IPS-18a (cell line): Measurements from ENCODE around the gene TNK1.
"Not testable (repeated sequence)": the region's sequence is repeated elsewhere in the genome, so short reads cannot be mapped to it uniquely, and the experiment has no call there.

Source experiments
- H3K27ac ChIP-seq: one replicate; pipeline ENCODE4 v1.5.1; 2013; ENCODE audit warnings: low read length
- H3K27me3 ChIP-seq: one replicate; pipeline ENCODE4 v1.6.1; 2013; ENCODE audit warnings: mild to moderate bottlenecking, low read length; ENCODE audit not compliant: control insufficient read depth, insufficient read depth
- H3K36me3 ChIP-seq: one replicate; pipeline ENCODE4 v1.6.1; 2013; ENCODE audit warnings: low read depth, low read length; ENCODE audit not compliant: control insufficient read depth
- H3K4me1 ChIP-seq: one replicate; pipeline ENCODE4 v1.6.1; 2013; ENCODE audit warnings: low read depth, low read length; ENCODE audit not compliant: control insufficient read depth
- H3K4me3 ChIP-seq: one replicate; pipeline ENCODE4 v1.5.1; 2013; ENCODE audit warnings: low read length
- H3K9ac ChIP-seq: one replicate; pipeline ENCODE4 v1.6.1; 2013; ENCODE audit warnings: mild to moderate bottlenecking, low read length, moderate library complexity
- H3K9me3 ChIP-seq: one replicate; pipeline ENCODE4 v1.6.1; 2013; ENCODE audit warnings: low read depth, low read length; ENCODE audit not compliant: control insufficient read depth

The TNK1 gene

GRCh38 chr17:7356756-7357155, 24.1 kb upstream of the TNK1 start:
- Histone ChIP-seq H3K9me3 (no peaks in the 10 kb centered on the region), H3K4me3 (no peak overlapping the region), H3K27ac (no peak overlapping the region), H3K36me3 (no peaks in the 10 kb centered on the region), H3K9ac (no peak overlapping the region), H3K27me3 (no peaks in the 10 kb centered on the region), H3K4me1 (peaks cover 8% of the 10 kb centered on the region)

GRCh38 chr17:7357381-7357780, 23.5 kb upstream of the TNK1 start:
- Histone ChIP-seq H3K9me3 (no peaks in the 10 kb centered on the region), H3K36me3 (no peaks in the 10 kb centered on the region), H3K27ac (no peak overlapping the region)

GRCh38 chr17:7361906-7362305, 19.0 kb upstream of the TNK1 start:
- H3K9me3 ChIP-seq: no peaks in the 10 kb centered on the region
- no peaks in the 10 kb centered on the region for H3K27me3 ChIP-seq
- no peaks in the 10 kb centered on the region for H3K36me3 ChIP-seq
- no peak overlapping the region for H3K9ac ChIP-seq
- H3K27ac ChIP-seq: no peak overlapping the region
- no peak overlapping the region for H3K4me3 ChIP-seq
- no peaks in the 10 kb centered on the region for H3K4me1 ChIP-seq

More at GRCh38 chr17:7357381-7357780, 23.5 kb upstream of the TNK1 start:
- H3K9ac ChIP-seq: no peak overlapping the region
- peaks cover 8% of the 10 kb centered on the region for H3K4me1 ChIP-seq
- H3K4me3 ChIP-seq: no peak overlapping the region
- no peaks in the 10 kb centered on the region for H3K27me3 ChIP-seq

- no peak overlapping the region for H3K4me3 ChIP-seq
- H3K36me3 ChIP-seq: no peaks in the 10 kb centered on the region
- H3K27ac ChIP-seq: no peak overlapping the region
- peaks cover 3% of the 10 kb centered on the region for H3K4me1 ChIP-seq
- H3K9ac ChIP-seq: no peak overlapping the region
- H3K9me3 ChIP-seq: no peaks in the 10 kb centered on the region
- no peaks in the 10 kb centered on the region for H3K27me3 ChIP-seq
Observed at GRCh38 chr17:7363311-7363710, 17.6 kb upstream of the TNK1 start.

- H3K9me3 ChIP-seq, H3K36me3 ChIP-seq, H3K4me3 ChIP-seq, H3K4me1 ChIP-seq, H3K27ac ChIP-seq, H3K27me3 ChIP-seq, H3K9ac ChIP-seq: not testable (repeated sequence)
Observed at GRCh38 chr17:7365963-7366362, 14.9 kb upstream of the TNK1 start.

GRCh38 chr17:7367083-7367482, 13.8 kb upstream of the TNK1 start:
- Histone ChIP-seq H3K9ac (no peak overlapping the region), H3K4me1 (peaks cover 5% of the 10 kb centered on the region), H3K4me3 (no peak overlapping the region), H3K36me3 (no peaks in the 10 kb centered on the region), H3K9me3 (no peaks in the 10 kb centered on the region), H3K27ac (no peak overlapping the region), H3K27me3 (no peaks in the 10 kb centered on the region)

- Histone ChIP-seq H3K27me3 (no peaks in the 10 kb centered on the region), H3K36me3 (no peaks in the 10 kb centered on the region), H3K4me3 (no peak overlapping the region), H3K9me3 (no peaks in the 10 kb centered on the region), H3K9ac (no peak overlapping the region), H3K27ac (no peak overlapping the region), H3K4me1 (peaks cover 5% of the 10 kb centered on the region)
Observed at GRCh38 chr17:7367918-7368598, 12.8 kb upstream of the TNK1 start.

- H3K27ac ChIP-seq, H3K9me3 ChIP-seq, H3K4me1 ChIP-seq, H3K36me3 ChIP-seq, H3K4me3 ChIP-seq, H3K27me3 ChIP-seq, H3K9ac ChIP-seq: not testable (repeated sequence)
Observed at GRCh38 chr17:7368599-7368994, 12.3 kb upstream of the TNK1 start.

- Histone ChIP-seq H3K4me1 (peaks cover 5% of the 10 kb centered on the region), H3K36me3 (no peaks in the 10 kb centered on the region), H3K9me3 (no peaks in the 10 kb centered on the region), H3K9ac (no peak overlapping the region), H3K27me3 (no peaks in the 10 kb centered on the region), H3K27ac (no peak overlapping the region), H3K4me3 (no peak overlapping the region)
Observed at GRCh38 chr17:7369825-7370224, 11.1 kb upstream of the TNK1 start.

- Histone ChIP-seq H3K36me3 (no peaks in the 10 kb centered on the region), H3K4me3 (no peak overlapping the region), H3K9ac (no peak overlapping the region), H3K27ac (no peak overlapping the region), H3K4me1 (peaks cover 5% of the 10 kb centered on the region), H3K27me3 (no peaks in the 10 kb centered on the region), H3K9me3 (no peaks in the 10 kb centered on the region)
Observed at GRCh38 chr17:7370853-7371252, 10.0 kb upstream of the TNK1 start.

GRCh38 chr17:7374353-7374752, 6.5 kb upstream of the TNK1 start:
- Histone ChIP-seq H3K36me3 (no peaks in the 10 kb centered on the region), H3K9ac (no peak overlapping the region), H3K4me3 (no peak overlapping the region), H3K27ac (no peak overlapping the region), H3K9me3 (peaks cover 2% of the 10 kb centered on the region), H3K27me3 (peaks cover 2% of the 10 kb centered on the region), H3K4me1 (no peaks in the 10 kb centered on the region)

GRCh38 chr17:7379134-7379533, 1.8 kb upstream of the TNK1 start:
- H3K36me3 ChIP-seq: no peaks in the 10 kb centered on the region
- peaks cover 6% of the 10 kb centered on the region for H3K4me1 ChIP-seq
- no peak overlapping the region for H3K4me3 ChIP-seq
- peaks cover 7% of the 10 kb centered on the region for H3K9me3 ChIP-seq
- H3K27me3 ChIP-seq: peaks cover 48% of the 10 kb centered on the region
- H3K27ac ChIP-seq: no peak overlapping the region
- H3K9ac ChIP-seq: no peak overlapping the region
